Osteoblast (primary cell): ENCODE data around the gene ST6GALNAC5. TPM values are rescaled to one million over a fixed set of nuclear protein-coding genes. Genes with fewer than 3 reads are reported as not detected.

Experiments used
- DNase-seq: peaks from one replicate; pipeline ENCODE4 v3.0.0; 2011; ENCODE audit warnings: low spot score, mixed read lengths; ENCODE audit not compliant: insufficient read length; ENCODE audit errors: missing footprints
- H2AFZ ChIP-seq: 2 replicates; pipeline ENCODE4 v1.6.0; 2011; ENCODE audit warnings: mild to moderate bottlenecking, low read length
- H3K27ac ChIP-seq: 2 replicates; pipeline ENCODE4 v1.5.1; 2011; ENCODE audit warnings: mild to moderate bottlenecking, low read depth, low read length, moderate library complexity
- H3K27me3 ChIP-seq: 2 replicates; pipeline ENCODE4 v1.6.0; 2012; ENCODE audit warnings: mild to moderate bottlenecking, control low read depth, inconsistent platforms, low read length, moderate library complexity; ENCODE audit not compliant: insufficient read depth
- H3K36me3 ChIP-seq: 2 replicates; pipeline ENCODE4 v1.5.1; 2011; ENCODE audit warnings: mild to moderate bottlenecking, low read length, control low read depth, moderate library complexity; ENCODE audit not compliant: insufficient read depth
- H3K4me1 ChIP-seq: 2 replicates; pipeline ENCODE4 v1.5.1; 2011; ENCODE audit warnings: mild to moderate bottlenecking, low read length, control low read depth, moderate library complexity; ENCODE audit not compliant: insufficient read depth
- H3K4me2 ChIP-seq: 2 replicates; pipeline ENCODE4 v1.6.0; 2011; ENCODE audit warnings: mild to moderate bottlenecking, low read length; ENCODE audit not compliant: insufficient read depth
- H3K4me3 ChIP-seq: fragments of 200-600 bp; sonication (generic); 3 replicates; pipeline ENCODE4 v1.5.1; 2012; ENCODE audit warnings: mild to moderate bottlenecking, low read length, inconsistent platforms; ENCODE audit not compliant: insufficient read depth
- H3K79me2 ChIP-seq: 2 replicates; pipeline ENCODE4 v1.6.0; 2012; ENCODE audit warnings: mild to moderate bottlenecking, low read length, control low read depth, inconsistent platforms; ENCODE audit not compliant: insufficient read depth
- H3K9me3 ChIP-seq: 2 replicates; pipeline ENCODE4 v1.5.1; 2011; ENCODE audit warnings: low read depth, low read length, control low read depth
- H4K20me1 ChIP-seq: 2 replicates; pipeline ENCODE4 v1.6.0; 2012; ENCODE audit warnings: mild to moderate bottlenecking, low read length, control low read depth; ENCODE audit not compliant: insufficient read depth
- total RNA-seq: library from RNA; depleted of rRNA; stranded (reverse); fragments of >200 nt; gene quantifications from 2 replicates; pipeline ENCODE4 v1.2.3, GENCODE V29; 2012
- TF ChIP-seq, protein P1 (sequence below): IDR thresholded peaks from 2 replicates; pipeline ENCODE4 v1.5.1; 2011; ENCODE audit warnings: mild to moderate bottlenecking, low read depth, low read length, moderate library complexity; ENCODE audit errors: extremely low read depth

The ST6GALNAC5 gene
- total RNA-seq, 1 donor, result 1.1 TPM

DNA sequence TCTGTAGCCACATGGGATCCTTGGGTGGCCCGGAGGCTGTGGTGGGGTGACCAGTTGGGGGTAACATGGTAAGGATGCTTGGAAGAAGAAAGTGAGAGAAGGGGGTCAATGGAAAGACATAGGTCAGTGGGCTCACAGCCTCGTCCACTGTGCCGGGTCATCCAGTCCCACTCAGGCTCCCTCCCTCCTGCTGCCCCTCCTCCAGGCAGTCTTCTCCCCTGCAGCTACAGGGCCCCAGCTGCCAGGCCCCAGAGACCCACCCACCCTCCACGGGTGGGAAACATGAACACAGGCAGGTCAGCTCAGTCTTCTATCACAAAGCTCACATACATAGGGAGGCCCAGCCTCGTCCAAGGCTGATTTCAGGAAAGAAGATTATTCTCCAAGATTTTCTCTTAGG is 158.3 kb downstream of the ST6GALNAC5 start:
- Histone ChIP-seq H3K36me3 (no peaks in the 10 kb centered on the region), H4K20me1 (no peaks in the 10 kb centered on the region), H3K4me3 (no peak overlapping the region), H3K4me1 (no peaks in the 10 kb centered on the region), H3K27ac (no peak overlapping the region), H3K4me2 (no peak overlapping the region), H3K27me3 (peaks cover 21% of the 10 kb centered on the region), H3K79me2 (no peaks in the 10 kb centered on the region), H3K9me3 (no peaks in the 10 kb centered on the region), H2AFZ (no peak overlapping the region)
- no peak for DNase-seq
- TF ChIP-seq, protein P1, sequence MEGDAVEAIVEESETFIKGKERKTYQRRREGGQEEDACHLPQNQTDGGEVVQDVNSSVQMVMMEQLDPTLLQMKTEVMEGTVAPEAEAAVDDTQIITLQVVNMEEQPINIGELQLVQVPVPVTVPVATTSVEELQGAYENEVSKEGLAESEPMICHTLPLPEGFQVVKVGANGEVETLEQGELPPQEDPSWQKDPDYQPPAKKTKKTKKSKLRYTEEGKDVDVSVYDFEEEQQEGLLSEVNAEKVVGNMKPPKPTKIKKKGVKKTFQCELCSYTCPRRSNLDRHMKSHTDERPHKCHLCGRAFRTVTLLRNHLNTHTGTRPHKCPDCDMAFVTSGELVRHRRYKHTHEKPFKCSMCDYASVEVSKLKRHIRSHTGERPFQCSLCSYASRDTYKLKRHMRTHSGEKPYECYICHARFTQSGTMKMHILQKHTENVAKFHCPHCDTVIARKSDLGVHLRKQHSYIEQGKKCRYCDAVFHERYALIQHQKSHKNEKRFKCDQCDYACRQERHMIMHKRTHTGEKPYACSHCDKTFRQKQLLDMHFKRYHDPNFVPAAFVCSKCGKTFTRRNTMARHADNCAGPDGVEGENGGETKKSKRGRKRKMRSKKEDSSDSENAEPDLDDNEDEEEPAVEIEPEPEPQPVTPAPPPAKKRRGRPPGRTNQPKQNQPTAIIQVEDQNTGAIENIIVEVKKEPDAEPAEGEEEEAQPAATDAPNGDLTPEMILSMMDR, result no peak

DNA sequence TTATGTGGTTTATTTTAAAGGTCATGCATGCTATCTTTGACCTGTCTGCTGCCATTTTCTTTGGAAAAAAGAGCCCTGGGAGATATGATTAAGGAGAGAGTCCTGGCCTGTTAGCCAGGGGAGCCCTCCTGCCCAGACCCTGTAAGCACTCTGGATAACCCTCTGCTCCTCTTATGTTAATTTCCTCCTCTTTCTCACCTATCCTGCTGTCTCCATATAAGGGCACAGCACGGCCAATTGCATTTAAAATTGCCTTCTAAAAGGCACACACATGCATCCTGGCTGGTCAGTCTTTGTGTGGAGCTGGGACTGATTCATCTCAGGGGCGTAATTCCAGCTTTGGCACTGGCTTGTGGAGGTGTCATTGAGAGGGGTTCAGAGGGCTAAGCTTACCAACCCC is 158.9 kb downstream of the ST6GALNAC5 start:
- Histone ChIP-seq H3K36me3 (no peaks in the 10 kb centered on the region), H3K27me3 (peaks cover 21% of the 10 kb centered on the region), H3K4me1 (no peaks in the 10 kb centered on the region), H3K4me3 (no peak overlapping the region), H2AFZ (no peak overlapping the region), H3K27ac (no peak overlapping the region), H3K9me3 (no peaks in the 10 kb centered on the region), H4K20me1 (no peaks in the 10 kb centered on the region), H3K4me2 (no peak overlapping the region), H3K79me2 (no peaks in the 10 kb centered on the region)
- DNase-seq, result no peak
- TF ChIP-seq, protein P1, result no peak

DNA sequence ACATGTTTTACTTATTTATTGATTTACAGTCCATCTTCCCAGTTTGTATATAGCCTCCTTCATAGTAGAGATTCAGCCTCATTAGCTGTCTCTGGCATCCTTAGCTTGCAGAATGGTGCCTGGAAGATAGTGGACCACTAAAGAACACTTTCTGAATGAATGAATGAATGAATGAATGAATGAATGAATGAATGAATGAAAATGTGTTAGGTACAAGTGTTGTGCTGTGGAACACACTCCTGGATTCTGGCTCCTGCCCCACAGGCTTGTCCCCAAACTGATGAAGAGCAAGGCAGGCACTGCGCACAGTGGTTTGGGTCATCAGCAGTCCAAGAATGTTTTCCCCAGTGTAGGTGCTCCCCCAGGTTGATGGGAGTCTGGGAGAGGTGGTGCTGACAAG is 159.4 kb downstream of the ST6GALNAC5 start:
- TF ChIP-seq, protein P1, result no peak
- H3K4me3 ChIP-seq, result no peak overlapping the region
- H4K20me1 ChIP-seq, result no peaks in the 10 kb centered on the region
- H2AFZ ChIP-seq, result no peak overlapping the region
- H3K79me2 ChIP-seq, result no peaks in the 10 kb centered on the region
- H3K4me1 ChIP-seq, result no peaks in the 10 kb centered on the region
- DNase-seq, result no peak
- no peak overlapping the region for H3K4me2 ChIP-seq
- peaks cover 21% of the 10 kb centered on the region for H3K27me3 ChIP-seq
- no peaks in the 10 kb centered on the region for H3K9me3 ChIP-seq
- no peak overlapping the region for H3K27ac ChIP-seq
- H3K36me3 ChIP-seq, result no peaks in the 10 kb centered on the region

- Histone ChIP-seq H3K27me3 (peaks cover 21% of the 10 kb centered on the region), H3K27ac (no peak overlapping the region), H2AFZ (no peak overlapping the region), H3K79me2 (no peaks in the 10 kb centered on the region), H4K20me1 (no peaks in the 10 kb centered on the region), H3K9me3 (no peaks in the 10 kb centered on the region), H3K4me1 (no peaks in the 10 kb centered on the region), H3K36me3 (no peaks in the 10 kb centered on the region), H3K4me2 (no peak overlapping the region), H3K4me3 (no peak overlapping the region)
- no peak for DNase-seq
- TF ChIP-seq, protein P1, result no peak
Measured at GRCh38 chr1:77027847-77028246, 160.6 kb downstream of the ST6GALNAC5 start.
